Fibroblast of villous mesenchyme (primary cell): ENCODE measurements around the gene QPRT. TPM values are rescaled to one million over a fixed set of nuclear protein-coding genes. Genes with fewer than 3 reads are reported as not detected.
"Not testable (repeated sequence)": the region's sequence is repeated elsewhere in the genome, so short reads cannot be mapped to it uniquely, and the experiment has no call there.

ENCODE experiments used
- DNase-seq: peaks from one replicate; pipeline ENCODE4 v3.0.0-alpha.2; 2010; ENCODE audit warnings: low read depth
- H3K4me3 ChIP-seq: 2 replicates; pipeline ENCODE4 v1.5.1; 2011; ENCODE audit warnings: low read depth, mild to moderate bottlenecking, low read length
- CTCF ChIP-seq: IDR thresholded peaks from 2 replicates; pipeline ENCODE4 v1.5.1; 2012; ENCODE audit warnings: low read depth, mild to moderate bottlenecking, low read length; ENCODE audit not compliant: insufficient read depth
- total RNA-seq: library from RNA; depleted of rRNA; stranded (reverse); fragments of >200 nt; gene quantifications from 2 replicates; pipeline ENCODE4 v1.2.3, GENCODE V29; 2012

The QPRT gene
- total RNA-seq, 1 donor: 123 TPM

- no peak for TF ChIP-seq CTCF
- no peak for DNase-seq
- no peak overlapping the region for H3K4me3 ChIP-seq
These were observed 65.0 kb downstream of the QPRT start for GRCh38 chr16:29743827-29744531.

- no peak for DNase-seq
- no peak overlapping the region for H3K4me3 ChIP-seq
- TF ChIP-seq CTCF: no peak
These were observed 65.6 kb downstream of the QPRT start for GRCh38 chr16:29744541-29745101.

- DNase-seq: no peak
- H3K4me3 ChIP-seq: no peak overlapping the region
- no peak for TF ChIP-seq CTCF
These were observed 66.3 kb downstream of the QPRT start for GRCh38 chr16:29745121-29745852.

- no peak for DNase-seq
These were observed 66.9 kb downstream of the QPRT start, which contains the start of gene C16orf54 for GRCh38 chr16:29745853-29746345. TSS of gene C16orf54 (minus strand) at chr16:29745990. CDS start at chr16:29744951, 1,039 bp downstream.

GRCh38 chr16:29746518-29746917, 67.5 kb downstream of the QPRT start:
- H3K4me3 ChIP-seq, DNase-seq: not testable (repeated sequence)

More at GRCh38 chr16:29745853-29746345, 66.9 kb downstream of the QPRT start, which contains the start of gene C16orf54:
- no peak within 1 kb of the TSS for H3K4me3 ChIP-seq
- TF ChIP-seq CTCF: no peak

Other genes with a start within 250 kb of the QPRT start
- 20.3 and 38.7 TPM in 2 replicates for gene BOLA2, start 224.8 kb upstream of the QPRT start, total RNA-seq
- 6.5 and 10.0 TPM in 2 replicates for gene SLX1B, start 224.6 kb upstream of the QPRT start, total RNA-seq
- 0.43 and 1.6 TPM in 2 replicates for gene SULT1A4, start 219.3 kb upstream of the QPRT start, total RNA-seq
- gene NPIPB12, start 172.8 kb upstream of the QPRT start, total RNA-seq: 15.1 and 18.4 TPM in 2 replicates
- not detected in 2 replicates for gene SPN, start 15.9 kb upstream of the QPRT start, total RNA-seq
- not detected in 2 replicates for gene C16orf54, start 66.8 kb downstream of the QPRT start, total RNA-seq
- gene ZG16, start 99.1 kb downstream of the QPRT start, total RNA-seq: not detected in 2 replicates
- 32.5 and 45.3 TPM in 2 replicates for gene KIF22, start 111.6 kb downstream of the QPRT start, total RNA-seq
- gene MAZ, start 127.3 kb downstream of the QPRT start, total RNA-seq: 166 and 269 TPM in 2 replicates
- 3.0 and 3.2 TPM in 2 replicates for gene PRRT2, start 133.0 kb downstream of the QPRT start, total RNA-seq
- gene PAGR1, start 137.0 kb downstream of the QPRT start, total RNA-seq: 20.3 and 20.7 TPM in 2 replicates
- 211 and 250 TPM in 2 replicates for gene MVP, start 141.3 kb downstream of the QPRT start, total RNA-seq
- gene CDIPT, start 184.0 kb downstream of the QPRT start, total RNA-seq: 60.9 and 84.6 TPM in 2 replicates
- 2.6 and 4.7 TPM in 2 replicates for gene SEZ6L2, start 220.4 kb downstream of the QPRT start, total RNA-seq
- 5.2 and 7.8 TPM in 2 replicates for gene ASPHD1, start 221.3 kb downstream of the QPRT start, total RNA-seq
- gene KCTD13, start 247.0 kb downstream of the QPRT start, total RNA-seq: 8.2 and 10.0 TPM in 2 replicates